Activated T-cell treated with anti-CD3 and anti-CD28 coated beads, Interleukin-2, amount 50 U/mL, for 24 hours (primary cell): ENCODE data around the gene PNP.
A peak's percentile ranks its signal among the peaks of the same experiment; 100 is the strongest.
"Not testable (repeated sequence)": the region's sequence is repeated elsewhere in the genome, so short reads cannot be mapped to it uniquely, and the experiment has no call there.

Experiments used
- DNase-seq: peaks from one replicate; pipeline ENCODE4 v3.0.0-alpha.2; 2020
- H3K27ac Mint-ChIP-seq: 2 replicates; pipeline ENCODE4 v1.8.0; 2020; ENCODE audit warnings: mild to moderate bottlenecking, mixed read lengths
- H3K27me3 Mint-ChIP-seq: 2 replicates; pipeline ENCODE4 v1.8.0; 2020; ENCODE audit warnings: mixed read lengths
- H3K36me3 Mint-ChIP-seq: 2 replicates; pipeline ENCODE4 v1.8.0; 2020; ENCODE audit warnings: low read depth, mixed read lengths
- H3K4me1 Mint-ChIP-seq: 2 replicates; pipeline ENCODE4 v1.8.0; 2020; ENCODE audit warnings: low read depth, mixed read lengths
- H3K4me3 Mint-ChIP-seq: 2 replicates; pipeline ENCODE4 v1.8.0; 2020; ENCODE audit warnings: mild to moderate bottlenecking, moderate library complexity, mixed read lengths
- H3K9me3 Mint-ChIP-seq: 2 replicates; pipeline ENCODE4 v1.8.0; 2020; ENCODE audit warnings: mixed read lengths

The PNP gene

DNA sequence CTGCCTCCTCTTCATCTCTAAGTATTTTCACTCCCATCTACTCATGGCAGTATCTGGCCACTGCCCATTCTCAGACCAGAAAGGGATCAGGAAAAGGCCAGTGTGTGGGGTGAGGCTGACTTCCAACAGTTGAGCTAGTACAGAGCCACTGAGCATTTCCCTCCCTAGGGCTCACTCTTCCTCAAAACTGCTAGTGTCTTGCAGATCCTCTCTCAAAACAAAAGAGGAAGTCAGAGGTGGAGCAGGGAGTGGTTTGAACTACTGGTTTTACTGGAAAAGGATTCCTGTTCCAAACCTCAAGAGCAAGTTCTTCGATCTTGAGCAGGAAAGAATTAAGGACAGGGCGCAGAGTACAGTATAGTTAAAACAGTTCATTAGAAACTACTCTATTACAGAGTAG is 24.4 kb downstream of the PNP start:
- H3K27me3 Mint-ChIP-seq = no peaks in the 10 kb centered on the region
- no peak for DNase-seq
- H3K9me3 Mint-ChIP-seq = no peaks in the 10 kb centered on the region
- peaks cover 60% of the 10 kb centered on the region for H3K4me1 Mint-ChIP-seq
- H3K4me3 Mint-ChIP-seq = no peak overlapping the region
- no peak overlapping the region for H3K27ac Mint-ChIP-seq
- H3K36me3 Mint-ChIP-seq = no peaks in the 10 kb centered on the region

DNA sequence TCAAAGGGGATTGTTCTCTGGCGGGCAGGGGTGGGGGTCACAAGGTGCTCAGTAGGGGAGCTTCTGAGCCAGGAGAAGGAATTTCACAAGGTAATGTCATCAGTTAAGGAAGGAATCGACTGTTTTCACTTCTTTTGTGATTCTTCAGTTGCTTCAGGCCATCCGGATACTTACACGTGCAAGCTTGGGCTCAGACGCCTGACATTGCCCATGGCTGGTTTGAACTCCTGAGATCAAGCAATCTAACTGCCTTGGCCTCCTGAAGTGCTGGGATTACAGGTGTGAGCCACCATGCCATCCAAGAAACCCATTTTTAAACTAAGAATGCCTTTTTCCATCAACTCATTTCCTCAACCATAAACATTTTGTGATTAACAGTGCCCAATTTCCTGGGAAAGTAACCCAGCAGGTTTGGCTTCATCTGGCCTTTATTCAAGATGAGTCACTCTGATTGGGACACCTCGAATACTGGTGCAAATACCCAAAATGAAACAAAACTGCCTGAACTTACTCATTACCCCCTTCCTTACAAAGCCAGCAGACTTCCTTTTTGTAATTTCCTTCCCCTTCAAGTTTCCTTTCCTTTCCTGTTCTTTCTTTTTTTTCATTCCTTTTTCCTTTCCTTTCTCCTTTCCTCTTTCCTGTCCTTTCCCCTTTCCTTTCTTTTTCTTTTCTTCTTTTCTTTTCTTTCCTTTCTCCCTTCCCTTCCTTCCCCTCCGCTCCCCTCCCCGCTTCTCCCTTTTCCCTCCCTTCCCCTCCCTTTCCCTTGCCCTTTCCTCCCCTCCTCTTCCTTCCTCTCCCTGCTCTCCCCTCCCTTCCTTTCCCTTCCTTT is 25.9 kb downstream of the PNP start:
- peaks cover 55% of the 10 kb centered on the region for H3K4me1 Mint-ChIP-seq
- no peaks in the 10 kb centered on the region for H3K36me3 Mint-ChIP-seq
- no peak for DNase-seq
- H3K27ac Mint-ChIP-seq = peak overlapping the region; percentile 74
- no peak overlapping the region for H3K4me3 Mint-ChIP-seq
- H3K9me3 Mint-ChIP-seq = no peaks in the 10 kb centered on the region
- H3K27me3 Mint-ChIP-seq = no peaks in the 10 kb centered on the region

GRCh38 chr14:20498622-20499021 is 29.4 kb downstream of the PNP start:
- Mint-ChIP-seq H3K4me1 (peaks cover 31% of the 10 kb centered on the region), H3K27me3 (no peaks in the 10 kb centered on the region), H3K36me3 (no peaks in the 10 kb centered on the region), H3K9me3 (no peaks in the 10 kb centered on the region), H3K27ac (no peak overlapping the region), H3K4me3 (no peak overlapping the region)
- DNase-seq = no peak

DNA sequence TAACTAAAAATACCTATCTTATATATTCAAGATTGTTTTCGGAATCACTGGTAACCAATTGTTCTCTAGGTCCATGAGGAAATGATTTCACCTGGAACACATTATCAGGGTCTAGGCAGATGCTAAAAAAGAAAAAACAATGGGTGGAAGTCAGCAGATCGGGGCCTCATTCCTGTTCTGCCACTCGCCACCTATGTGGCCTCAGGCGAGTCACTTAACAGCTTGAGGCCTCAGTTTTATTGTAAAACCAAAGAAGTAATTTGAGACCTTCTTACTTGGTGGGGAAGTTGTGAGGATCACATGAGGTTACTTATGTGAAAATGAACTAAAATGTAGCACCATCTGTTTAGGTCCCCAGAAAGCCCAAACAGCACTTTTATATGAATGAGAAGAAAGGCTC is 29.9 kb downstream of the PNP start:
- Mint-ChIP-seq H3K27me3 (no peaks in the 10 kb centered on the region), H3K4me3 (no peak overlapping the region), H3K36me3 (no peaks in the 10 kb centered on the region), H3K9me3 (no peaks in the 10 kb centered on the region), H3K27ac (no peak overlapping the region), H3K4me1 (peaks cover 30% of the 10 kb centered on the region)
- DNase-seq = no peak

- Mint-ChIP-seq H3K36me3 (no peaks in the 10 kb centered on the region), H3K27me3 (no peaks in the 10 kb centered on the region), H3K4me3 (no peak overlapping the region), H3K27ac (no peak overlapping the region), H3K4me1 (peaks cover 27% of the 10 kb centered on the region), H3K9me3 (no peaks in the 10 kb centered on the region)
- DNase-seq = no peak
Observed at GRCh38 chr14:20499881-20500280, 30.7 kb downstream of the PNP start.

- no peaks in the 10 kb centered on the region for H3K27me3 Mint-ChIP-seq
- no peak overlapping the region for H3K27ac Mint-ChIP-seq
- no peak overlapping the region for H3K4me3 Mint-ChIP-seq
- DNase-seq = no peak
- H3K36me3 Mint-ChIP-seq = no peaks in the 10 kb centered on the region
- H3K9me3 Mint-ChIP-seq = no peaks in the 10 kb centered on the region
- H3K4me1 Mint-ChIP-seq = peaks cover 12% of the 10 kb centered on the region
Observed at GRCh38 chr14:20501346-20501745, 32.1 kb downstream of the PNP start.

DNA sequence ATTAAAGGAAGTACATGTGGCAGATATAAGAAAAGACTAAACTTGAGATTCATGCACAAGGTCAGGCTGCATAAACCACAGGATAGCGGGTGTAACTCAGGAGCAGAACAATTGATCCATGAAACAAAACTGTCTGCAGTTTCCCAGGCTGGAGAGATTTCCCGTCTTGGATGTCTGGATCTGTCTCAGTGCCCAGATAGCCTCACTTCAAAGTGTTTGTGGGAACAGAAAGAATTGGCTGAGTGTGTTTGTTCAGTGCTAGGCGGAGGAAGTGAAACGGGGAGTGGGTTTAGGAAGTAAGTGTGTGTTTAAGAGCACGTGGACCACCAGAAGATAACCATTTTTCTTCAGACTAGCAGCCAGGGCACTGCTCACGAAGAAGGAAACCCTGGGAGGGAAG is 34.7 kb downstream of the PNP start:
- no peaks in the 10 kb centered on the region for H3K9me3 Mint-ChIP-seq
- no peaks in the 10 kb centered on the region for H3K27me3 Mint-ChIP-seq
- H3K27ac Mint-ChIP-seq = no peak overlapping the region
- no peak overlapping the region for H3K4me3 Mint-ChIP-seq
- H3K36me3 Mint-ChIP-seq = no peaks in the 10 kb centered on the region
- no peak for DNase-seq
- H3K4me1 Mint-ChIP-seq = peaks cover 8% of the 10 kb centered on the region

GRCh38 chr14:20506276-20506675 is 37.1 kb downstream of the PNP start:
- H3K27ac Mint-ChIP-seq, H3K9me3 Mint-ChIP-seq, H3K27me3 Mint-ChIP-seq, H3K4me1 Mint-ChIP-seq, H3K4me3 Mint-ChIP-seq, H3K36me3 Mint-ChIP-seq, DNase-seq: not testable (repeated sequence)

GRCh38 chr14:20506752-20507151 is 37.5 kb downstream of the PNP start:
- not testable (repeated sequence) for H3K9me3 Mint-ChIP-seq, H3K36me3 Mint-ChIP-seq, H3K4me1 Mint-ChIP-seq, DNase-seq, H3K27me3 Mint-ChIP-seq, H3K27ac Mint-ChIP-seq, H3K4me3 Mint-ChIP-seq

GRCh38 chr14:20507537-20507936 is 38.3 kb downstream of the PNP start:
- not testable (repeated sequence) for H3K27me3 Mint-ChIP-seq, H3K9me3 Mint-ChIP-seq, H3K36me3 Mint-ChIP-seq, H3K4me3 Mint-ChIP-seq, DNase-seq, H3K27ac Mint-ChIP-seq, H3K4me1 Mint-ChIP-seq

GRCh38 chr14:20508367-20508766 is 39.2 kb downstream of the PNP start:
- H3K27ac Mint-ChIP-seq = no peak overlapping the region
- H3K4me3 Mint-ChIP-seq = no peak overlapping the region
- no peaks in the 10 kb centered on the region for H3K36me3 Mint-ChIP-seq
- no peak for DNase-seq
- H3K27me3 Mint-ChIP-seq = no peaks in the 10 kb centered on the region
- no peaks in the 10 kb centered on the region for H3K9me3 Mint-ChIP-seq
- H3K4me1 Mint-ChIP-seq = peaks cover 3% of the 10 kb centered on the region

- Mint-ChIP-seq H3K9me3 (no peaks in the 10 kb centered on the region), H3K4me1 (no peaks in the 10 kb centered on the region), H3K27ac (no peak overlapping the region), H3K36me3 (no peaks in the 10 kb centered on the region), H3K4me3 (no peak overlapping the region), H3K27me3 (no peaks in the 10 kb centered on the region)
- no peak for DNase-seq
Observed at GRCh38 chr14:20512177-20512905, 43.1 kb downstream of the PNP start.

DNA sequence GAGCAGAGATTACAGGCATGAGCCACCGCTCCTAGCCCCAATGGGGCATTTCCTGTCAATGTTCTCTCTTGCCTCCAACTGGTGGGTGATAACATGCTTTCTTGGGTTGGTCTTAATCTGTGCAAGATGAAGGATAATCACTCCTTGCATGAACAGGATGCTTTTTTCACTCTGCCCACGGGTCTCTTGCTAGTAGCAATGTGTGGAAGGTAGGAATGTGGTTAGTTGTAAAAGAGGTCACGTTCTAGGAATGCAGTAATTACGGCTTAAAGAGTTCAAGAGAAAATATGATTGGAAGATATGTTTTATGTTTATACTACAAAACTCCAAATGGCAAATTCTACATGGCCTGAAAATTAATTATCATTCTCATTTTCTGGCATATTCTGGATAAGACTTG is 46.6 kb downstream of the PNP start:
- Mint-ChIP-seq H3K9me3 (no peaks in the 10 kb centered on the region), H3K4me3 (no peak overlapping the region), H3K27me3 (no peaks in the 10 kb centered on the region)

GRCh38 chr14:20516921-20517320 is 47.7 kb downstream of the PNP start:
- no peaks in the 10 kb centered on the region for H3K27me3 Mint-ChIP-seq
- H3K9me3 Mint-ChIP-seq = no peaks in the 10 kb centered on the region
- H3K4me1 Mint-ChIP-seq = no peaks in the 10 kb centered on the region
- H3K4me3 Mint-ChIP-seq = no peak overlapping the region
- H3K36me3 Mint-ChIP-seq = no peaks in the 10 kb centered on the region
- no peak overlapping the region for H3K27ac Mint-ChIP-seq
- no peak for DNase-seq

More for the DNA sequence above, 46.6 kb downstream of the PNP start:
- Mint-ChIP-seq H3K27ac (no peak overlapping the region), H3K4me1 (no peaks in the 10 kb centered on the region), H3K36me3 (no peaks in the 10 kb centered on the region)
- DNase-seq = no peak

- no peak overlapping the region for H3K4me3 Mint-ChIP-seq
- no peaks in the 10 kb centered on the region for H3K9me3 Mint-ChIP-seq
- no peak for DNase-seq
- no peak overlapping the region for H3K27ac Mint-ChIP-seq
- H3K27me3 Mint-ChIP-seq = no peaks in the 10 kb centered on the region
- no peaks in the 10 kb centered on the region for H3K36me3 Mint-ChIP-seq
- H3K4me1 Mint-ChIP-seq = no peaks in the 10 kb centered on the region
Observed at GRCh38 chr14:20522332-20522731, 53.1 kb downstream of the PNP start.
